Eye (tissue), 1 donor: ENCODE measurements around the gene FAM3C.
"Not testable (repeated sequence)": the region's sequence is repeated elsewhere in the genome, so short reads cannot be mapped to it uniquely, and the experiment has no call there.

ENCODE experiments used
- DNase-seq: peaks from one replicate; pipeline ENCODE4 v3.0.0-alpha.2; 2015

FAM3C gene

GRCh38 chr7:121395961-121396757 is at the start of gene FAM3C:
Gene FAM3C, minus strand, starts transcription at chr7:121396308. Its CDS starts 13,339 bp downstream, at chr7:121382969.
- DNase-seq = peak; percentile 97

- DNase-seq = no peak
Measured at GRCh38 chr7:121442845-121443244, 46.7 kb upstream of the FAM3C start.

DNA sequence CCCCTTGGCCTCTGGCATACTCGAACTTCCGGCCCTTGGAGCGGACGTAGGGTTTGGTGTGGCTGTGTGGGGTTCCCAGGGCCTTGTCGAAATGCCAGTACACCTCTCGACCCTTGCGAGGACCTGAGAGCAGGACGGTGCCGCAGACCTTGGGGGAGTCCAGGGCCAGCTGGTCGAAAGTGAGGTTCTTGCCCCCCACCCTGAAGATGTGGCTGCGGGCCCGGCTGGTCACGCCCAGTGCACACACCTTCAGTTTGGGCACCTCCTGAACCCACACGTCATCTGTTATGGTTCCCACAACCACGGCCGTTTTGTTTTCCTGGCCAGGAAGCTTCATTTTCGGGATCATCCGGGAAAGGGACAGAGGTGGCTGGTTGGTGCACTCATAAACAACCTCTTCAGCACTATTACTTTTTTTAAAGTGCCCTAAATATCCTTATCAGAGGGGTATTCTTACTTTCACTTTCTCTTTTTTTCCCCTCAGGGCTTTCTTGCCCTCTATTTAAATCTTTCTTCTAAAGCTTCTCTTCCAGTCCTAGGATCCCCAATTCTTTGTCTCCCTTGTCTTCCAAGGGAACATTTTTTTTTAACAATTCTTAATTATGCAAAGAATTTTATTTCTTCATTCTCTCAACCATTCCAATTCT is 44.9 kb upstream of the FAM3C start:
- DNase-seq = no peak

GRCh38 chr7:121438043-121438955 is 42.2 kb upstream of the FAM3C start:
- DNase-seq = peak; percentile 84

DNA sequence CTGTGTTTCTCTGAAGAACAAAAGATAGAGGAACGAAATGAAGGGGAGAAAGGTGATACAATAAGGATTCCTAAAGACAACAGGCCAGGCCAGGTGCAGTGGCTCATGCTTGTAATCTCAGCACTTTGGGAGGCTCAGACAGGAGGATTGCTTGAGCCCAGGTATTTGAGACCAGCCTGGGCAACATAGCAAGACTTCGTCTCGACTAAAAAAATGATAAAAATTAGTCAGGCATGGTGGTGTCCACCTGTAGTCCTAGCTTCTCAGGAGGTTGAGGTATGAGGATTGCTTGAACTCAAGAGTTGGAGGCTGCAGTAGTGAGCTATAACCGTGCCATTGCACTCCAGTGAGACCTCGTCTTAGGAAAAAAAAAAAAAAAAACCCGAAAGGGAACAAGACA is 41.4 kb upstream of the FAM3C start:
- no peak for DNase-seq

GRCh38 chr7:121436688-121437087 is 40.6 kb upstream of the FAM3C start:
- DNase-seq = no peak

DNA sequence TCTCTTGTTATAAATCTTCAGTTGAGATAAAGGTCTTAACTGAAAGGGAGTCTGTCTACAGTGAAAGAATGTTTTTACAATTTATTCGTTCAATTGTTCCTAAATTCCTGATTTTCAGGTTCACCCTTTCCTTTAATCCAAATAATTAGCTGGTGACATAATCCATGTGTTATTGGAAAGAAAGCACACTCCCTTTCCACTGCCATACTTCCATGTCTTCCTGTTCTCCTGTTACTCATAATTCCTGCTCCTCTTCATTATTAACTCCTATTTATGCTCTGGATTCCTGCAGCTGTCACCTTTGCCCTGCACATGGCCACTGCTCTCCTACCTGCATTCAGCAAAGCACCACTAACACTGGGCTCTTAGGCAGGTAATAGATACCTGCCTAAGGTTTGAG is 40.0 kb upstream of the FAM3C start:
- DNase-seq = no peak

GRCh38 chr7:121433775-121434174 is 37.7 kb upstream of the FAM3C start:
- DNase-seq = no peak

- DNase-seq = not testable (repeated sequence)
Measured at GRCh38 chr7:121432486-121432885, 36.4 kb upstream of the FAM3C start.

DNA sequence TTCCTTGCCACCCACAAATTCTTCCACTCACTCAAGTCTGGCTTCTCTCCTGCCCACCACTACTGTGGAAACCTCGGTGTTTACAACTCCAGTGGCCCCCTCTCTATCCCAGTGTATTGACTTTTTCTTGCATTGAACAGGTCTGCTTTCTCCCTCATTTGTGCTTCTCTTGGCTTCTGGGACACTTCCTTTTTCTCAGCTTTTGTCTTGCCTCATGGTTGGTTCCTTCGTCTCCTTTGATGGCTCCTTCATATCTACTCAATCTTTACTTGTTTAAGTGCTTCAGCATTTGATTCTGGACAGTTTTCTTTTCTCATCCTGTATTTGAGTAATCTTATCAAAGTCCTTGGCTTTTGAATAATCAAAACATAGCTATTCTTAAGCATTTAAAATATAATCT is 35.9 kb upstream of the FAM3C start:
- DNase-seq = no peak

DNA sequence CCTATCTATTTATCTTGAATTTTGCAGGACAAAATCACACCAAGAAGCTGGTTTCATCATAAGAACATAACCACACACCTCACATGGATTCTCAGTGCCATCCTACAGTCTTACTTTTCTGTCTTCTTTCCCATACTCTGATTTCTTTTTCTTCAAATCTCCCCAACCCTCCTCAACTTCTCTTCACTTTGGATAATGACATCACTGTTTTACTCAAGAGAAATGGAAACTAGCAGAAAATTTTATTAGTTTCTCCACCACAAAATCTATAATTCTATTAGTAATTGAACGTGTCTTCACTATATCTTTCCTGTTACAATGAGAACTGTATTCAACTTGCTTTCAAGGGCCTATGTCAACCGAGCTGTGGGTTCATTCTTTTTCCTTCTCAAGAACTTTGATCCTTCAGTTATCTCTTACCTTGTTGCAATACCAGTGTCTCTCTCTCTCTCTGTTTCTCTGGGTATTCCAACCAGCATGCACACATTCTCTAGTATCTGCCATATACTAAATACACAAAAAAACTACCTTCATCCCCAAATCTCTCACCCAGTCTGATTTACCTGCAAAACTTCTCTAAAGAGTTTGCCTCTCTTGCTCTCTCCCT is 35.4 kb upstream of the FAM3C start:
- no peak for DNase-seq

DNA sequence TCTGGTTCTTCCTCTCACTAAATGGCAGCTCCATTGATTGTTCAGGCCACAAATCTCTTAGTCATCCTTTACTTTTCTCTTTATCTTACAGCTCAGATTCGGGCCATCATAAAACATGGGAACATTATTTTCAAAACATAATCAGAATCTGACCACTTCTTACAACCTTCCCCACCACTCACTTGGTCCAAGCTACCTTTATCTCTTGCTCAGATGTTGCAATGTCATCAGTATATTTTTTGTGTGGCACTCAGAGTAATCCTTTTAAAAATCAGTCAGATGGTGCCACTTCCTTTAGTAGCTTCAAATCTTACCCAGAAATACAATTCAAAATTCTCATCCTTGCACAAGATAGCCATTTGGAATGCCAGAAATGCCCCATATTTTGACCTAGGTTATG is 34.5 kb upstream of the FAM3C start:
- DNase-seq = no peak

DNA sequence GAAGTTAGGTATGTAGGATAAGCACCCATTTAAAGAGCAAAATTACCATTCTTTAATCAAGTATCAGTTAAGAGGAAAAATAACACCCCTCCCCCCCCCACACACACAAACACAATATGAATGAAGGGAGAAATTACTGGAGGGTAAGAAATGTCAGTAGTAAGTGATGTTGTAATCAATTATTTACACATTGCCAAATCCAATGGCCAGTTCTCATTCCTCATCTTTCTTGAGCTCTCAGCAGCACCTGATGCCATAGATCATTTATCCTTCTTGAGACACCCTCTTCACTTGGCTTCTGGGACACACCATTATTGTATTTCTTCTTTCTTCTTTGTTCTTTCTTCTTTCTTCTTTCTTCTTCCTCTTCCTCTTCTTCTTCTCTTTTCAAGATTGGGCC is 33.7 kb upstream of the FAM3C start:
- DNase-seq = peak; percentile 11

DNA sequence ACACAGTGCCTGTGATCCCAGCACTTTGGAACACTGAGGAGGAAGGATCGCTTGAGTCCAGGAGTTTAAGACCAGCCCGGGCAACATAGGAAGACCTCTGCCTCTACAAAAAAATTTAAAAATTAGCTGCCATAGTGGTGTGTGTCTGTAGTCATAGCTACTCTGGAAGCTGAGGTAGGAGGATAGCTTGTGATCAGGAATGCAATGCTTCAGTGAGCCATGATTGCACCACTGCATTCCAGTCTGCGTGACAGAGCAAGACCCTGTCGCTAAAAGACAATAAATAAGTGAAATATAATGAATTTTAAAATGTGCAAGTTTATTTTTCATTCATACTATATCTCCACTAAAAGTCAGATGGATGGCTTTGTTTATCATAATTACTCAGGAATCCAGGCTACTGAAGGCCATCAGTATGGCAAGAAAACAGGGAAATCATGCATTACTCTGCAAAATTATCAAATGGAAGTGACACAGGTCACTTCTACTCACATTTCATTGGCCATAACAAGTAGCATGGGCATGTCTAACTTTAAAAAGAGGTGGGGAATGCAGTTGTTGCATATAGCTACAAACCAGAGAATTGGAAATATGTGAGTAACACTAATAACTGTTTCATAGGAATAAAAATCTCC is 32.9 kb upstream of the FAM3C start:
- peak; percentile 36 for DNase-seq

GRCh38 chr7:121421743-121422142 is 25.6 kb upstream of the FAM3C start:
- DNase-seq = not testable (repeated sequence)

- no peak for DNase-seq
Measured at GRCh38 chr7:121420976-121421375, 24.9 kb upstream of the FAM3C start.

DNA sequence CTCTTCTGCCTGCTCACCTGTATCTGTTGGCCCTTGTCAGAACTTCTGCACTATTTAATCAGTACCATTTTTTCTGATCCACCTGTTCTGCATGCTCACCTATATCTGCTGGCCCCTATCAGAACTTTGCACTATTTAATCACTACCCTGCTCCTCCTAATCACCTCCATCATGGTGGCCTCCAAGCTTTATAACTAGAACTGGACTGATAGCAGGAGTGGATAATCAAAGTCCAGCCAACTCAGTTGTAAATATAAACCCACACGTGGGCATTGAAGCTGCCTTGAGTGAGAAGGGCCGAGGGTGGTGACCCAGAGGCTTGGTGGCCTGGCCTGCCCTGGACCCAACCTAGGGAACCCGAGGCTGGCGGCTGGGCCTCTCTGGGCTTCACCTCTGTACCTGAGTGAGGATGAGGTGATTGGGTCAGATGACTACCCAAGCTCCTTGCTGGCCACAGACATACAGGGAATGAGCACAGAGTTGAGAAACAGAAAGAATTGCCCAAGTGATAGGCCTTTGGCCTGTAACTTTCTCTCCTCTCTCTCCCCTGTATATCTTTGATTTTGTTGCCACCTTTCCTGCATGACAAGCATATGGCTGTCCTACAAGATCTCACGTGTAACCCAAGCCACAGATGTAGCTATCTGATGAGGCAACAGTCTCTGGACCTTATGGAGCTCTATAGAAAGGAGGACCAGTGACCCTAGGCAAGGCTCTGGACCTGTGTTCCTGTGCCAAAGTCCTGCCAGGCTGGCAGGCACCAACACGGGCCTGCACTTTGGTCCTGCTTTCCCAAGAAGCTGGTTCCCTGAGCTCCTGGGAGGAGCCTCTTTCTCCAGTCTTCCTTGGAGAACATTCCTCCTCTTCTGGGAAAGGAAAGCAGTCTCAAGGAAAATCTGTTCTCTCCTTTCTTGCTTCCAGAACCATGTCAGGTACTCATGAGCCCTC is 23.4 kb upstream of the FAM3C start:
- DNase-seq = no peak

DNA sequence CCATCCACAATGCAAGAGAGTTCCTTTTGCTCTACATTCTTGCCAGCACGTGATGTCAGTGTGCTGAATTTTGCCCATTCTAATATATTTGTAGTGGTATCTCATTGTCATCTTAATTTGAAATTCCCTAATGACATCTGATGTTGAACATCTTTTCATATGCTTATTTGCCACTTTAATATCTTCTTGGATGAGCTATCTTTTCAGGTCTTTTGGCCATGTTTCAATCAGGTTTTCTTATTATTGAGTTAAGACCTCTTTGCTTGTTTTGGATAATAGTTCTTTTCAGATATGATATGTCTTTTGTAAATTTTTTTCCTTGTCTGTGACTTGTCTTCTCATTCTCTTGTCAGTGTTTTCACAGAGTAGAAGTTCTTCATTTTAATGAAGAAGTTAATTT is 20.4 kb upstream of the FAM3C start:
- DNase-seq = no peak

- no peak for DNase-seq
Measured at GRCh38 chr7:121414436-121414835, 18.3 kb upstream of the FAM3C start.

- no peak for DNase-seq
Measured at GRCh38 chr7:121411597-121411979, 15.5 kb upstream of the FAM3C start.
